ENCODE measurements around the gene NIPA2.

DNA sequence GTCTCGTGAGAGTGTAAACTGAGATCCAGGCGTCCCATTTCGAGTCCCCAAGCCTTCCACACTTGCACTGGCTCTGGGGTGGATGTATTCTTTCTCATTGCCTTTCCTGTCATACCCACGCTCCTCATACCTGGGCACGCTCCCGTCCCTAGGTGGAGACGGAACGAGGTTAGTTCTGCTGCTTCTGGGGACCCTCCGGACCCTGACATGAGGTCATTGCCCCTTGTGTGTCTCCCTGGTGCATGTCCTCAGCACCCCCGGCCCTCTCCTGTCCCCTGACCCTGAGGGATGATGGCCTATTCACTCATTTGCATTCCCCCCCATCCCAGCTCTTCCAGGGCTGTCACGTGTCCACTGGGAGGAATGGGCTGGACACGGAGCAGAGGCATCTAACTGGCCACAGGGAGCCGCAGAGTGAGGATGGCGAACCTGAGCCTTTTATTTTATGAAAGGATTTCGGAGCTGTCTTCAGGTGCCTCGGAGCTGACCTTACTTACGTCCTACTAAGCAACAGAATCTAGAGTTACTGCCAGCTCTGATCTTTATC lies 43.8 kb upstream of the NIPA2 start:
- TF ChIP-seq, protein P1, sequence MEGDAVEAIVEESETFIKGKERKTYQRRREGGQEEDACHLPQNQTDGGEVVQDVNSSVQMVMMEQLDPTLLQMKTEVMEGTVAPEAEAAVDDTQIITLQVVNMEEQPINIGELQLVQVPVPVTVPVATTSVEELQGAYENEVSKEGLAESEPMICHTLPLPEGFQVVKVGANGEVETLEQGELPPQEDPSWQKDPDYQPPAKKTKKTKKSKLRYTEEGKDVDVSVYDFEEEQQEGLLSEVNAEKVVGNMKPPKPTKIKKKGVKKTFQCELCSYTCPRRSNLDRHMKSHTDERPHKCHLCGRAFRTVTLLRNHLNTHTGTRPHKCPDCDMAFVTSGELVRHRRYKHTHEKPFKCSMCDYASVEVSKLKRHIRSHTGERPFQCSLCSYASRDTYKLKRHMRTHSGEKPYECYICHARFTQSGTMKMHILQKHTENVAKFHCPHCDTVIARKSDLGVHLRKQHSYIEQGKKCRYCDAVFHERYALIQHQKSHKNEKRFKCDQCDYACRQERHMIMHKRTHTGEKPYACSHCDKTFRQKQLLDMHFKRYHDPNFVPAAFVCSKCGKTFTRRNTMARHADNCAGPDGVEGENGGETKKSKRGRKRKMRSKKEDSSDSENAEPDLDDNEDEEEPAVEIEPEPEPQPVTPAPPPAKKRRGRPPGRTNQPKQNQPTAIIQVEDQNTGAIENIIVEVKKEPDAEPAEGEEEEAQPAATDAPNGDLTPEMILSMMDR (IDR thresholded peaks at IDR 0.05; ENCODE audit: low read depth, low read length, poor library complexity, severe bottlenecking): no peak
- TF ChIP-seq EZH2phosphoT487 (IDR thresholded peaks at IDR 0.05; ENCODE audit: borderline replicate concordance, low read length): no peak

All from DOHH2 (cell line).